Measurements from ENCODE around the gene GPR78.
A peak's percentile ranks its signal among the peaks of the same experiment; 100 is the strongest.

Gene GPR78

DNA sequence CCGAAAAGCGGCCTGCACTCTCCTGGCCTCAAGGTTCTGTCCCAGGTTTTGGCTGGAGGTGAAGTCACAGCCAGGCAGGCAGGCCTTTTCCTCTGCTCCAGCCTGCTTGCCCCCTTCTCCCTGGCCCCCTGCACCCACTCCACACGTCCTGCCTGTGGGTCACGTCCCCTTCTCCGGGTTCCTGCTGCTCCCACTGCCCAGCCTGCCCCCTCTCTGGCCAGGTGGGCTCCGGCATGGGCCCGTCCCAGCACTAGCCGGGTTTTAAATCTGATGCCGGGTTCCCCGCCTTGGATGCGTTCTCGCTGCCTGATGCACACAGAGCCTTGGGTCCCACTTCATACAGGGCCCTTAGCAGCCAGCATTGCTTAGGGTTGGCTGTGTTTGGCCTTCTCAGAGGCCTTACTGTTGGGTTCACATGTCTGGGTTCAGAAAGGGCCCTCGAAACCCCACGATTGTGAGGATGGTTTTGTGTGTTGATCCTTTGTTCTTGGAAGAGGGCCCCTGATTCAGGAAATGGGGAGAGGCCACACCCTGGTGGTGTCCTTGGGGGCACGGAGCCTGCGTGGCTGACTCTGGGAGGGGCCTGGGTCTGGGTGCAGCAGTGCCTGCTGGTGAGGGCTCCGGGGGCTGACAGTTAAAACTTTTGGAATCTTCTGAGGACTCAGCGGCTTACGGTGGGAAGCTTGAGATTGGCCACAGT is 18.3 kb downstream of the GPR78 start:
- Mint-ChIP-seq H3K27ac (peak overlapping the region; percentile 32), H3K36me3 (ENCODE audit: low read depth) (no peaks in the 10 kb centered on the region), H3K4me3 (no peak overlapping the region), H3K4me1 (peaks cover 18% of the 10 kb centered on the region), H3K9me3 (no peaks in the 10 kb centered on the region), H3K27me3 (ENCODE audit: low read depth, poor library complexity) (peaks cover 14% of the 10 kb centered on the region)
- TF ChIP-seq, protein P1, sequence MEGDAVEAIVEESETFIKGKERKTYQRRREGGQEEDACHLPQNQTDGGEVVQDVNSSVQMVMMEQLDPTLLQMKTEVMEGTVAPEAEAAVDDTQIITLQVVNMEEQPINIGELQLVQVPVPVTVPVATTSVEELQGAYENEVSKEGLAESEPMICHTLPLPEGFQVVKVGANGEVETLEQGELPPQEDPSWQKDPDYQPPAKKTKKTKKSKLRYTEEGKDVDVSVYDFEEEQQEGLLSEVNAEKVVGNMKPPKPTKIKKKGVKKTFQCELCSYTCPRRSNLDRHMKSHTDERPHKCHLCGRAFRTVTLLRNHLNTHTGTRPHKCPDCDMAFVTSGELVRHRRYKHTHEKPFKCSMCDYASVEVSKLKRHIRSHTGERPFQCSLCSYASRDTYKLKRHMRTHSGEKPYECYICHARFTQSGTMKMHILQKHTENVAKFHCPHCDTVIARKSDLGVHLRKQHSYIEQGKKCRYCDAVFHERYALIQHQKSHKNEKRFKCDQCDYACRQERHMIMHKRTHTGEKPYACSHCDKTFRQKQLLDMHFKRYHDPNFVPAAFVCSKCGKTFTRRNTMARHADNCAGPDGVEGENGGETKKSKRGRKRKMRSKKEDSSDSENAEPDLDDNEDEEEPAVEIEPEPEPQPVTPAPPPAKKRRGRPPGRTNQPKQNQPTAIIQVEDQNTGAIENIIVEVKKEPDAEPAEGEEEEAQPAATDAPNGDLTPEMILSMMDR (IDR thresholded peaks at IDR 0.05) = no peak
- no peak for DNase-seq

DNA sequence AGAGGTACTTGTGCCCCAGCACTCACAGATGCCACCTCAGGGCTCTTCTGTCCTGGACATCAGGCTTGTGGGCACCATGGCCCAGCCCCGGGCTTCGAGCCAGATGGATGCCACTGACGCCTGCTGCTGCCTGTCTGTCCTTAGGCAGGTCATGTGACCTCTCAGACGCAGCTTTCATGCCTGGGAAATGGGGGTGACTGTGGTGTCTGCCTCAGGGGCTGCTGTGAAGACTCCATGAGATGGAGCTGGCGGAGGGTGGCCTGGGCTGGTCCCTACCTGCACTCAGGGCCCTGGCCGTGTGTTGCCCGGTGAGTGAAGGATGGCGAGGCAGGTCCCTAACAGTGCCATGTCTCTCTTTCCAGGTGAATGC is 18.9 kb downstream of the GPR78 start:
- Mint-ChIP-seq H3K9me3 (no peaks in the 10 kb centered on the region), H3K27me3 (ENCODE audit: low read depth, poor library complexity) (peaks cover 9% of the 10 kb centered on the region), H3K4me1 (peaks cover 12% of the 10 kb centered on the region), H3K36me3 (ENCODE audit: low read depth) (no peaks in the 10 kb centered on the region), H3K27ac (no peak overlapping the region), H3K4me3 (no peak overlapping the region)
- TF ChIP-seq, protein P1 (IDR thresholded peaks at IDR 0.05) = no peak
- DNase-seq = no peak

DNA sequence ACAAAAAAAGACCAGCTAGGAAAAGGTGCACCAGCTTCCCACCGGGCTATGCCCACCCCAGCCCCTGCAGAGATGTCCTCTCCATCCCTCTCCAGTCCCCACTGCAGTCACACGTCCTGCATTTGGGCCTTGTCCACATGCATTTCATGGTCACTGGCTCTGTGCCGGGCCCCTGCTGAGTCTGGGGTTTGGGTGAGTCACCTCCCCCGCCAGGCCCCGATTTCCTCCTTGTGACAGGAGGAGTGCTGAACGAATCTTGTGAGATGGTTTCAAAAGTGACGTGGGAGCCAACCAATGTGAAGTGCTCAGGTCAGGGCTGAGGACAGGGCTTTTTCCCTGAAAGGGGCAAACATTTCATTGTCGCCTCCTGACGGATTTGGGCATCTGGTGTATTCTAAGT is 19.5 kb downstream of the GPR78 start:
- Mint-ChIP-seq H3K4me3 (no peak overlapping the region), H3K9me3 (no peaks in the 10 kb centered on the region), H3K27me3 (ENCODE audit: low read depth, poor library complexity) (peaks cover 4% of the 10 kb centered on the region), H3K27ac (no peak overlapping the region), H3K36me3 (ENCODE audit: low read depth) (no peaks in the 10 kb centered on the region), H3K4me1 (peaks cover 7% of the 10 kb centered on the region)
- TF ChIP-seq, protein P1 (IDR thresholded peaks at IDR 0.05) = no peak
- DNase-seq = no peak

DNA sequence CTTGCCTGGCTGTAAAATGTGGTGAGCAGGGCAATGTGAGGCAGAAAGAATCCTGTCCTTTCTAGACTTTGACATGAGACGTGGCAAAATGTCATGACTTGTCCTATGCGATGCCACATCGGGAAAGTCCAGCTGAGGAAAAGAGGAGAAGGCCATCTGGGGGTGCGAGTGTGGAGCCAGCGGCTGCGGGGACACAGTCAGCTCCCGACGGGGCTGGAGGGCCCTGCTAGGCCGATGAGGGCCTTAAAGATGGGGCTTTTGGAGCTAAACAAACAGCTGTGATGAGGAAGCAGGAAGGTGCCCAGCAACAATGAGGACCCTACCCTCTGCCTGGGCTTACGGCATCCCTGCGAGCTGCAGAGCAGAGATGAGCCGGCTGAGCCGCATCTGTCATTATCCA is 20.1 kb downstream of the GPR78 start:
- Mint-ChIP-seq H3K27ac (no peak overlapping the region), H3K36me3 (ENCODE audit: low read depth) (no peaks in the 10 kb centered on the region), H3K4me3 (no peak overlapping the region), H3K4me1 (peaks cover 7% of the 10 kb centered on the region), H3K27me3 (ENCODE audit: low read depth, poor library complexity) (peaks cover 4% of the 10 kb centered on the region), H3K9me3 (no peaks in the 10 kb centered on the region)
- no peak for DNase-seq
- TF ChIP-seq, protein P1 (IDR thresholded peaks at IDR 0.05) = no peak

DNA sequence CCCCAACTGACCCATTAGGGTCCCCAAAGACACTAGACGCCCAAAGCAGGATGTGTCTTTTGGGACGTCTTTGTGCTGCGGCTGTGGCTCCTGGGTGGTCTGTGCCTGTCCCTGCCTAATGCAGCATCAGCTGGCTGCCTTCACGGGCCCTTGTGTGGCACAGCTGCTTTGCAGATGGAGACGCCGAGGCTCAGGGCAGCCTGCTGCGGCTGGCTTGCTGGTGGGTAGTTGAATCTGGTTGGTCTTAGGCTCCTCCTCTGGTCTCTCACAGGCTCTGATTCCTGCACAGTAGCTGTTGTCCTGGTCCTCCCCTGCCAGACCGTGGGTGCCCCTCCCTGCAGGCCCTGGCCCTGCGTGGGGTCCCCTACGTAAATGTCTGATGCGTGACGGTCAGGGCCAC is 20.5 kb downstream of the GPR78 start:
- H3K36me3 Mint-ChIP-seq (ENCODE audit: low read depth) = no peaks in the 10 kb centered on the region
- TF ChIP-seq, protein P1 (IDR thresholded peaks at IDR 0.05) = no peak
- no peak overlapping the region for H3K4me3 Mint-ChIP-seq
- peaks cover 7% of the 10 kb centered on the region for H3K4me1 Mint-ChIP-seq
- H3K27ac Mint-ChIP-seq = no peak overlapping the region
- DNase-seq = no peak
- H3K9me3 Mint-ChIP-seq = no peaks in the 10 kb centered on the region
- H3K27me3 Mint-ChIP-seq (ENCODE audit: low read depth, poor library complexity) = peaks cover 4% of the 10 kb centered on the region

DNA sequence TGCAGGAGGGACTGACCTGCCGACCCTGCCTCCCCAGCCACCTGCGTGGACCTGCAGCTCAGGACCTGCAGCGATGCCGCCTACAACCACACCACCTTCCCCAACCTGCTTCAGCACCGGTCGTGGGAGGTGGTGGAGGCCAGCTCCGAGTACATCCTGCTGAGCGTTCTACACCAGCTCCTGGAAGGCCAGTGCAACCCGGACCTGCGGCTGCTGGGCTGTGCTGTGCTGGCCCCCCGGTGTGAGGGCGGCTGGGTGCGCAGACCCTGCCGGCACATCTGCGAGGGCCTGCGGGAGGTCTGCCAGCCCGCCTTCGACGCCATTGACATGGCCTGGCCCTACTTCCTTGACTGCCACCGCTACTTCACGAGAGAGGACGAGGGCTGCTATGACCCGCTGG is 20.9 kb downstream of the GPR78 start:
- H3K4me1 Mint-ChIP-seq = peaks cover 7% of the 10 kb centered on the region
- H3K36me3 Mint-ChIP-seq (ENCODE audit: low read depth) = no peaks in the 10 kb centered on the region
- H3K4me3 Mint-ChIP-seq = no peak overlapping the region
- peaks cover 4% of the 10 kb centered on the region for H3K27me3 Mint-ChIP-seq (ENCODE audit: low read depth, poor library complexity)
- no peak overlapping the region for H3K27ac Mint-ChIP-seq
- H3K9me3 Mint-ChIP-seq = no peaks in the 10 kb centered on the region
- no peak for DNase-seq
- TF ChIP-seq, protein P1 (IDR thresholded peaks at IDR 0.05) = no peak
